COLO668 (cell line): Measurements from ENCODE around the gene LRP5.
"Not testable (repeated sequence)": the region's sequence is repeated elsewhere in the genome, so short reads cannot be mapped to it uniquely, and the experiment has no call there.

Experiments used
- DNase-seq: peaks from one replicate; lab custom pipeline; 2025; ENCODE audit not compliant: unreplicated experiment; lab: John Stamatoyannopoulos, UW

The LRP5 gene

GRCh38 chr11:68438658-68439259, 126.4 kb downstream of the LRP5 start:
- no peak for DNase-seq

DNA sequence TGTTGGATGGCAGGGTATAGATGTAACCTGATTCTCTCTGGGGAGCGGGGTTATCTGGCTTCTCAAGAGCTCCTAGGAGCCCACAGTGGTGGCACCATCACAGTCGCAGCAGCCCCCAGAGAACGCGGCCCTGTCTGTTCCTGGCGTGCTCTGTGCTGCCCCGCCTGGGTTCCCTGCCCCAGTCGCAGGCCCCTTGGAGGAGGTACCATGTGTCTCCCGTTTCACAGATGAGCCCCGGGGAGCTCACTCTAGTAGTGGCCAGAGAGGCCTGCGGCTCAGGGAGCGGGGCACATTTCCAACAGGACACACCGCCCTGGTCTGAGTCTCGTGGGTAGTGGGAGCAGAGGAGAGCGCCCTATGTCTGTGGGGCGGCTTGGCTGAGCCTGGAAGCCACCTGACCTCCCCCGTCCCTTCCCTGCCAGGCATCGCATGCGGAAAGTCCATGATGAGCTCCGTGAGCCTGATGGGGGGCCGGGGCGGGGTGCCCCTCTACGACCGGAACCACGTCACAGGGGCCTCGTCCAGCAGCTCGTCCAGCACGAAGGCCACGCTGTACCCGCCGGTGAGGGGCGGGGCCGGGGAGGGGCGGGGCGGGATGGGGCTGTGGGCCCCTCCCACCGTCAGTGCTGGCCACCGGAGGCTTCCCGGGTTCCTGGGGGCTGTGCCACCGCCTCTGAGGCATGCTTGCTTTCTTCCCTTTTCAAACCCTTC, 127.1 kb downstream of the LRP5 start:
- no peak for DNase-seq

GRCh38 chr11:68440224-68440623, 127.8 kb downstream of the LRP5 start:
- no peak for DNase-seq

GRCh38 chr11:68441466-68442230, 129.3 kb downstream of the LRP5 start:
- DNase-seq, result peak; percentile 29

- no peak for DNase-seq
These were observed 130.0 kb downstream of the LRP5 start for GRCh38 chr11:68442433-68442832.

GRCh38 chr11:68444566-68444965, 132.2 kb downstream of the LRP5 start:
- DNase-seq, result no peak

DNA sequence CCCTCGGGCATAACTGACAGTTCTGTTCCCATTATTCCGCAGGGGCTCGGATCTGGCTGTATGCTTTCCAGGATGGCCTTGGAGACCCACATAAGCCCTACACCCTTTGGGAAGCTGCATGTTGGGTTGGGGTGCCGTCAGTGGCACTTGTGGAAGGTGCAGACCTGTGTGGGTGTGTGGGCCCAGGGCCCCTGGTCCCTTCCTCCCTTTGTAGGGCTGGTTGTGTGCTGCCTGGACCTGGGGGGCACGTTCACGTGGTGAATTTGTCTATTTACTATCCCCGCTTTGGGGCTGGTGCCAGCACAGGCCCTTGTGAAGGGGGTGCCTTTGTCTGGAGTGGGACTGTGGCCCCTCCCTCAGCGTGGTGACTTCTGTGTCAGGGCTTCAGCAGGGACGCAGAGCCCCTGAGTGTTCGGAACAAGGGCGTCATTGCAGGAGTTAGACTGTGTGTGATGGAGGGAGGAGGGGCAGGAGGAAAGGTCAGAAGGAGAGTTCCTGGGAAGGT, 133.2 kb downstream of the LRP5 start:
- DNase-seq, result no peak

- no peak for DNase-seq
These were observed 133.8 kb downstream of the LRP5 start for GRCh38 chr11:68446046-68446725.

DNA sequence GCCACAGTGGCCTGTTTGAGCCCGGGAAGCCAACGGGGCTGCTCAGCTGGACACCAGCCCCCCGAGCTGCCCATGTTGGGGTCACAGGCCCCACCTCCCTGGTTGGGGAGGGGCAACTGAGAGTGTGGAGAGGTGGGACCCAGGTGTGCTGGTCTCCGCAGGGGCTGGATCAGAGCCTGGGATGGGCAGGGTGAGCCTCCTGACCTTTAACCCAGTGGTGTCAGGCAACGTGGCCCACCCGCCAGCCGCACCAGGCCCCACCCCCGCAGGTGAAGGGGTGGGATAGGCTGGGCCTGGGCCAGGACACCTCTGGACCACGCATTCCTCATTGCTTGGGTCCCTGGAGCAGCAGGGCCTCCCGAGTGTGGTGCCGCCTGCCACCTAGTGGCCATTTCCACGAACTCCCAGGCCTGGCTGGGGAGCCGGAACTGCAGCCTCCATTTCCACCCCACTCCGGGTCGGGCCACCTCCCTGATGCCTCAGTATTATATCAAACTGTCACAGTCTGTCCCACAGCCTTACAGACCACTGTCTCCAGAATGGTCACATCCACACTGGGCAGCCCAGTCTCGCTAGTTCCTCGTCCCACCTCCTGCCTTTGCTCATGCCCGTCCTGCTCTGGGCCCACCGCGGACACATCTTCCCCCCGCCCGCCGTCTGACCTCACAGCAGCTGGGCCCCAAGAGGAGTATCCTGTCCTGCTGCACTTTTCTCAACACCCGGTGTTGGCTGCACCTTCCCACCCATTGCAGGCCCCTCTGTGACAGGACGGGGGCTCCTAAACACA, 134.8 kb downstream of the LRP5 start:
- DNase-seq, result peak; percentile 65

- not testable (repeated sequence) for DNase-seq
These were observed 135.5 kb downstream of the LRP5 start for GRCh38 chr11:68447914-68448313.

GRCh38 chr11:68448604-68449011, 136.2 kb downstream of the LRP5 start:
- DNase-seq, result no peak

GRCh38 chr11:68449951-68450350, 137.6 kb downstream of the LRP5 start:
- DNase-seq, result no peak

- DNase-seq, result no peak
These were observed 138.3 kb downstream of the LRP5 start for GRCh38 chr11:68450711-68451110.

- no peak for DNase-seq
These were observed 142.4 kb downstream of the LRP5 start for GRCh38 chr11:68454767-68455166.

DNA sequence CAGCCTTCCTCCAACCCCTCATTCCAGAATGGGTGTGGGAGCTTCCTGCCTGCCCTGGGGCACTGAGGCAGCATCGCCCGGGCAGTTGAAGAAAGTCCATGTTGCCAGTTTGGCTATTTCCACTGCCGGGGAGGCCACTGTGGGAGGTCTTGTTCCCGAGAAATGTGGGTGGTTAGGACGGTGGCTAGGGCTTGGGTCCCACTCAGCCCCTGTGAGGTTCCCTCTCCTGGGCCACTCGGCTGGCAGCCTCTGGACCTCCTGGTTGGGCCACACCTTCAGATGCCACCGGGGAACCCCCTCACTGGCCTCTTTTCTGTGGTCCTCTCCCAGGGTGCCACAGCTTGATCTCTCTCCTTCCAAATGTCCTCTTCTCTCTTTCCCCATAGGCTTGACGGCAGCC, 143.1 kb downstream of the LRP5 start:
- DNase-seq, result no peak

GRCh38 chr11:68457216-68457897, 145.0 kb downstream of the LRP5 start:
- no peak for DNase-seq

GRCh38 chr11:68457898-68458249, 145.5 kb downstream of the LRP5 start:
- DNase-seq, result no peak

GRCh38 chr11:68458340-68458739, 145.9 kb downstream of the LRP5 start:
- DNase-seq, result peak; percentile 4

DNA sequence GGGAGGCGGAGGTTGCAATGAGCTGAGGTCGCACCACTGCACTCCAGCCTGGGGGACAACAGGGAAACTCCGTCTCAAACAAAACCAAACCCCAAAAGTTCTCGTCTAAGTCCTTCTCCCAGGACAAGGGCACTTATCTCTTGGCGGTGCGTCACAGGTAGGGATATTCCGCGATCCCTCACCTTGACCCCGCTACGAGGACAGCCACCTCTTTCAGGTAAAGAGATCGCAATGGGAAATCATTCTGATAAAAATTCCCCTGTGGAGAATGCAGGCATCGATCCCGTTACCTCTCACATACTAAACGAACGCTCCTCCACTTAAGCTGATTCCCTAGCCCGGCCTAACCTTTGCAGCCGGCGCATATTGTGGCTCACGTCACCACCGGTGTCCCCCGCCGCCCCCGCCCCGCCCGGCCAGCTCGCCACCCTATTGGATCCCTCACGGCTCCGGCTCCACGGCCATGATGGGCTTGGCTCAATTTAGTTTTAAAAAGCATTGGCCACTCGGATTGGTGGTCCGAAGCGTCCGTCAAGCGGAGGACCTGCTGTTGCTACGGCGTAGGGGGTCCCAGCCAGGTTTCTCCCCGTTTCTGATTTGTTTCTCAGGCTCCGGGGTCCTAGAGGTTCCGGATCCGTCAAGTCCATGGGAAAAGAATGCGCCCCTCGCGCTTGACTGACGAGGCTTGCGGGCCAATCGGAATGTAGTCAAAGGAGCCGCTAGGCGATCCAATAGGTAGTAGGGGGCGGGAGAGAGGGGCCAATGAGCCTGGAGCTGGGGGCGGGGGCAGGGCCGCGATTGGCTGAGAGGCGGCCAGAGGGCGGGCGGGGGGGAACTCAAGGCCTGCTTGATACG, 147.7 kb downstream of the LRP5 start:
- peak; percentile 93 for DNase-seq
